Brain microvascular endothelial cell (primary cell): ENCODE results near the gene TNFAIP1.

Experiments used
- DNase-seq: peaks from one replicate; pipeline ENCODE4 v3.0.0-alpha.2; 2020
- H3K27ac ChIP-seq: fragments of 250-450 bp; sonication (Bioruptor Pico); 2 replicates; pipeline ENCODE4 v1.5.1; 2020; ENCODE audit warnings: mild to moderate bottlenecking, moderate library complexity
- H3K27me3 ChIP-seq: fragments of 250-450 bp; sonication (Bioruptor Pico); replicated peaks from 2 replicates; pipeline ENCODE4 v1.5.1; 2020; ENCODE audit warnings: mild to moderate bottlenecking
- H3K36me3 ChIP-seq: fragments of 250-450 bp; sonication (Bioruptor Pico); replicated peaks from 2 replicates; pipeline ENCODE4 v1.5.1; 2020; ENCODE audit warnings: mild to moderate bottlenecking
- H3K4me3 ChIP-seq: 2 replicates; pipeline ENCODE4 v1.5.1; 2011; ENCODE audit warnings: low read depth, mild to moderate bottlenecking, control low read depth, low read length, moderate library complexity
- CTCF ChIP-seq: IDR thresholded peaks from 2 replicates; pipeline ENCODE4 v1.5.1; 2011; ENCODE audit warnings: low read depth, mild to moderate bottlenecking, moderate library complexity, low read length, control low read depth, inconsistent platforms; ENCODE audit errors: missing control alignments
- in situ Hi-C: cut with HindIII; loops from 2 replicates; pipeline ENCODE4 v1.10.0; 2017; ENCODE audit warnings: low sequenced_read_pairs, low pct_ligation_motif_present

TNFAIP1 gene

GRCh38 chr17:28295677-28296578, 39.6 kb upstream of the TNFAIP1 start:
- DNase-seq = no peak
- H3K27ac ChIP-seq = no peak overlapping the region
- no peaks in the 10 kb centered on the region for H3K36me3 ChIP-seq
- TF ChIP-seq CTCF = no peak
- peaks cover 2% of the 10 kb centered on the region for H3K27me3 ChIP-seq
- in situ Hi-C loops = no loop called here
- no peak overlapping the region for H3K4me3 ChIP-seq

- in situ Hi-C loops = no loop called here
- Histone ChIP-seq H3K36me3 (no peaks in the 10 kb centered on the region), H3K27ac (no peak overlapping the region), H3K27me3 (no peaks in the 10 kb centered on the region), H3K4me3 (no peak overlapping the region)
- DNase-seq = no peak
- no peak for TF ChIP-seq CTCF
Measured at GRCh38 chr17:28298449-28298848, 37.1 kb upstream of the TNFAIP1 start.

GRCh38 chr17:28306954-28307401, 28.6 kb upstream of the TNFAIP1 start:
- Histone ChIP-seq H3K36me3 (no peaks in the 10 kb centered on the region), H3K27ac (no peak overlapping the region), H3K27me3 (peaks cover 6% of the 10 kb centered on the region), H3K4me3 (no peak overlapping the region)
- DNase-seq = no peak
- in situ Hi-C loops = no loop called here
- TF ChIP-seq CTCF = no peak

- Histone ChIP-seq H3K27ac (no peak overlapping the region), H3K27me3 (no peaks in the 10 kb centered on the region), H3K36me3 (no peaks in the 10 kb centered on the region), H3K4me3 (no peak overlapping the region)
- TF ChIP-seq CTCF = no peak
- DNase-seq = no peak
- in situ Hi-C loops = no loop called here
Measured at GRCh38 chr17:28313841-28314240, 21.7 kb upstream of the TNFAIP1 start.

- no peak for TF ChIP-seq CTCF
- no peaks in the 10 kb centered on the region for H3K27me3 ChIP-seq
- H3K27ac ChIP-seq = no peak overlapping the region
- no peak for DNase-seq
- no peaks in the 10 kb centered on the region for H3K36me3 ChIP-seq
- in situ Hi-C loops = no loop called here
- H3K4me3 ChIP-seq = no peak overlapping the region
Measured at GRCh38 chr17:28315846-28316705, 19.5 kb upstream of the TNFAIP1 start.
